Cardiac fibroblast (primary cell): ENCODE data around the gene KRTAP10-1.
A peak's percentile ranks its signal among the peaks of the same experiment; 100 is the strongest.
"Not testable (repeated sequence)": the region's sequence is repeated elsewhere in the genome, so short reads cannot be mapped to it uniquely, and the experiment has no call there.

Source experiments
- DNase-seq, 2 donors: peaks; one replicate each; pipeline versions ENCODE4 v3.0.0 to v3.0.0-alpha.2; 2010; ENCODE audit warnings: low read depth in 2 of 2
- H3K4me3 ChIP-seq, 2 donors: replicated peaks in 1 of 2; 1 replicate in 1 of 2; 2 replicates in 1 of 2; pipeline ENCODE4 v1.5.1; 2011; ENCODE audit warnings: low read depth in 2 of 2, low read length in 2 of 2, mild to moderate bottlenecking in 2 of 2, moderate library complexity in 1 of 2
- TF ChIP-seq, protein P1 (sequence below): IDR thresholded peaks from one replicate; pipeline ENCODE4 v1.5.1; 2011; ENCODE audit warnings: low read depth, mild to moderate bottlenecking, low read length, inconsistent platforms

The KRTAP10-1 gene

GRCh38 chr21:44574457-44575306 lies 34.7 kb upstream of the KRTAP10-1 start:
- no peak overlapping the region for H3K4me3 ChIP-seq
- no peak for DNase-seq
- TF ChIP-seq, protein P1, sequence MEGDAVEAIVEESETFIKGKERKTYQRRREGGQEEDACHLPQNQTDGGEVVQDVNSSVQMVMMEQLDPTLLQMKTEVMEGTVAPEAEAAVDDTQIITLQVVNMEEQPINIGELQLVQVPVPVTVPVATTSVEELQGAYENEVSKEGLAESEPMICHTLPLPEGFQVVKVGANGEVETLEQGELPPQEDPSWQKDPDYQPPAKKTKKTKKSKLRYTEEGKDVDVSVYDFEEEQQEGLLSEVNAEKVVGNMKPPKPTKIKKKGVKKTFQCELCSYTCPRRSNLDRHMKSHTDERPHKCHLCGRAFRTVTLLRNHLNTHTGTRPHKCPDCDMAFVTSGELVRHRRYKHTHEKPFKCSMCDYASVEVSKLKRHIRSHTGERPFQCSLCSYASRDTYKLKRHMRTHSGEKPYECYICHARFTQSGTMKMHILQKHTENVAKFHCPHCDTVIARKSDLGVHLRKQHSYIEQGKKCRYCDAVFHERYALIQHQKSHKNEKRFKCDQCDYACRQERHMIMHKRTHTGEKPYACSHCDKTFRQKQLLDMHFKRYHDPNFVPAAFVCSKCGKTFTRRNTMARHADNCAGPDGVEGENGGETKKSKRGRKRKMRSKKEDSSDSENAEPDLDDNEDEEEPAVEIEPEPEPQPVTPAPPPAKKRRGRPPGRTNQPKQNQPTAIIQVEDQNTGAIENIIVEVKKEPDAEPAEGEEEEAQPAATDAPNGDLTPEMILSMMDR, result no peak

GRCh38 chr21:44573630-44574456 lies 33.8 kb upstream of the KRTAP10-1 start, which contains the start of gene KRTAP10-4:
KRTAP10-4 (plus strand) TSS chr21:44573729; CDS start chr21:44573759, 30 bp downstream.
- DNase-seq, H3K4me3 ChIP-seq: not testable (repeated sequence)

DNA sequence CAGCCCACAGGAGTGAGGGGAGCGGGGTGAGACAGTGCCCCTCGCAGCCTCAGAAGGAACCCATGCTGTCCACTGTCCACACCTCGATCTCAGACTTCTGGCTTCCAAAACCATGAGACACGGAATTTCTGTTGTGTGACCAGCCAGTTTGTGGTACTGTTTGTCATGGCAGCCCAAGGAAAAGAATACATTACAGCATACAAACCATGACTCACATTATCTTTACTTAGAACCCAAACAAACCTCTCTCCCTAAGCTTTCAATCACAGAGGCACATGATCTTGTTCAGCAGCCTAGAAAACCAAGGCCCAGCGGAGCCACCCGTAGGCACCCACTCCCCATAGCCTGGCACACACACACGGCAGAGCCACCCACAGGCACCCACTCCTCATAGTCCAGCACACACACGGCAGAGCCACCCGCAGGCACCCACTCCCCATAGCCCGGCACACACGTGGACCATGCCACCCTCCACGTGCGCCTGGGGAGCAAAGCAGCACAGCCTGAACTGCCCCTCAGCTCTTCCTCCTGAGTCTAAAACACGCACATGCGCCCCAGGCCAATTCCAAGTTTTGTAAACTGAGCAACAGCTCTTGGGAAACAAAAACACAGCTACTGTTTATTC lies 33.1 kb upstream of the KRTAP10-1 start:
- no peak overlapping the region for H3K4me3 ChIP-seq
- TF ChIP-seq, protein P1, result no peak
- DNase-seq, result peak in 1 of 2 donors; percentile 21

DNA sequence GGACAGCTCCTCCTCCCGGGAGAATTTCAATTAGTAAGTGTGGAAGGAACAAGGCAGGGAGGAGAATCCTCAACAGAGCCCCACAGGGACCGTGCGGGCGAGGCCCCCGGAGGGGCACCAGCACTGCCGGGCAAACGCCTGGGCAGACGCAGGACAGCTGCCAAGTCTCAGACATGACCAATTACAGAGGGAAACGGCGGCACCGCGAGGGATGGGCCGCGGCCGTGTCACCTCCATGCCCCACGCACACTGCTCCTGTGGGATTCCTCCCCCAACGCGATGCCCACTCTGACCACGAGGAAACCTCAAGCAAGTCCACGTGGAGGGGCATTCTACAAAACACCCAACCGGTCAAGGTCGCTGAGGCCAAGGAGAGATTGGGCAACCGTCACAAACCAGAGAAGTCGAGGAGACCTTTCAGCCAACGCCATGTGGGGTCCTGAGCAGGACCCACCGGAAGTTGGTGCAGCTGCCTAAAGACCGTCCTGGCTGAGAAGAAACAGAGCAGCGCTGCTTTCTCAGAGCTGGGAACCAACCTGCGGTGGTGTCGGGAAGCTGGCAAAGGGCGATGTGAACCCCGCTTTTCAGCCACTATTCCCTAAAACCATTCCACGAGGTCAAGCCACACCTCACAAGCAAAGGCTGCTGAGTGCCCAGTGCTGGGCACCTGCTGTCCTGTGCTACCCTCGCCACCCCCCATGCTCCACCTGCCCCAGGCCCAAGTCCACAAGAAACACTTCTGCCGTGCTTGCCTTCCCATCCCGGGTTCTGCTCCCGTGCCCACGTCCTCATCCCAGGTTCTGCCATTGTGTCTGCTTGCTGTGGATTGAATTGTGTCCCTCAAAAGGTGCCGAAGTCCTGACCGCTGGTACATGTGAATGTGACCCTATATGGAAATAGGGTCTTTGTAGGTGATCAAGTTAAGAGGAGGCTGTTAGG lies 32.1 kb upstream of the KRTAP10-1 start:
- TF ChIP-seq, protein P1, result no peak
- H3K4me3 ChIP-seq, result no peak overlapping the region
- no peak for DNase-seq

- no peak for DNase-seq
- H3K4me3 ChIP-seq, result no peak overlapping the region
- TF ChIP-seq, protein P1, result no peak
Observed at GRCh38 chr21:44571296-44571695, 31.3 kb upstream of the KRTAP10-1 start.

- TF ChIP-seq, protein P1, result no peak
- no peak for DNase-seq
- H3K4me3 ChIP-seq, result no peak overlapping the region
Observed at GRCh38 chr21:44569861-44570517, 30.0 kb upstream of the KRTAP10-1 start.
